GM23248 (cell line): ENCODE results near the gene CEMIP. TPM values are rescaled to one million over a fixed set of nuclear protein-coding genes. Genes with fewer than 3 reads are reported as not detected.
A peak's percentile ranks its signal among the peaks of the same experiment; 100 is the strongest.

Source experiments
- DNase-seq: peaks from one replicate; pipeline ENCODE4 v3.0.0-alpha.2; 2015
- H2AFZ ChIP-seq: fragments of 200-600 bp; sonication (generic); 2 replicates; pipeline ENCODE4 v1.6.1; 2016; ENCODE audit warnings: antibody characterized with exemption
- H3F3A ChIP-seq: fragments of 200-600 bp; sonication (generic); 2 replicates; pipeline ENCODE4 v1.6.1; 2016; ENCODE audit warnings: mild to moderate bottlenecking, antibody characterized with exemption, mixed run types; ENCODE audit not compliant: insufficient read depth
- H3K27ac ChIP-seq: fragments of 200-600 bp; sonication (generic); 2 replicates; pipeline ENCODE4 v1.5.1; 2016; ENCODE audit warnings: mild to moderate bottlenecking
- H3K27me3 ChIP-seq: fragments of 200-600 bp; sonication (generic); replicated peaks from 2 replicates; pipeline ENCODE4 v1.6.1; 2016; ENCODE audit warnings: mild to moderate bottlenecking; ENCODE audit not compliant: insufficient read depth
- H3K36me3 ChIP-seq: fragments of 200-600 bp; sonication (generic); 2 replicates; pipeline ENCODE4 v1.6.1; 2016; ENCODE audit warnings: low read depth, mild to moderate bottlenecking
- H3K4me1 ChIP-seq: fragments of 200-600 bp; sonication (generic); 2 replicates; pipeline ENCODE4 v1.6.1; 2016; ENCODE audit warnings: mild to moderate bottlenecking; ENCODE audit not compliant: insufficient read depth
- H3K4me2 ChIP-seq: fragments of 200-600 bp; sonication (generic); one replicate; pipeline ENCODE4 v1.6.1; 2016; ENCODE audit warnings: mild to moderate bottlenecking; ENCODE audit not compliant: unreplicated experiment
- H3K4me3 ChIP-seq: fragments of 200-600 bp; sonication (generic); 2 replicates; pipeline ENCODE4 v1.5.1; 2016; ENCODE audit warnings: mild to moderate bottlenecking
- H3K79me2 ChIP-seq: fragments of 200-600 bp; sonication (generic); 2 replicates; pipeline ENCODE4 v1.6.1; 2016; ENCODE audit warnings: mild to moderate bottlenecking; ENCODE audit not compliant: insufficient read depth
- H3K9ac ChIP-seq: fragments of 200-600 bp; sonication (generic); 2 replicates; pipeline ENCODE4 v1.6.1; 2016; ENCODE audit warnings: mild to moderate bottlenecking
- H3K9me2 ChIP-seq: fragments of 200-600 bp; sonication (generic); 2 replicates; pipeline ENCODE4 v1.6.1; 2016; ENCODE audit warnings: mixed run types, mild to moderate bottlenecking, moderate library complexity; ENCODE audit not compliant: insufficient read depth
- H3K9me3 ChIP-seq: fragments of 200-600 bp; sonication (generic); one replicate; pipeline ENCODE4 v1.6.1; 2017; ENCODE audit warnings: low read depth
- H4K20me1 ChIP-seq: fragments of 200-600 bp; sonication (generic); 2 replicates; pipeline ENCODE4 v1.6.0; 2016; ENCODE audit not compliant: insufficient read depth
- EZH2 ChIP-seq: fragments of 200-600 bp; sonication (generic); IDR thresholded peaks from 2 replicates; pipeline ENCODE4 v1.6.1; 2018; ENCODE audit warnings: antibody characterized with exemption, mild to moderate bottlenecking; ENCODE audit not compliant: insufficient read depth, poor library complexity, severe bottlenecking
- EZH2phosphoT487 ChIP-seq: fragments of 200-600 bp; sonication (generic); IDR thresholded peaks from 2 replicates; pipeline ENCODE4 v1.6.1; 2018; ENCODE audit warnings: antibody characterized with exemption, moderate library complexity, mild to moderate bottlenecking, low read depth; ENCODE audit not compliant: insufficient read depth
- WGBS, 2 experiments: methylation state at CpG; one replicate each; pipeline ENCODE4 v1.1.6; 2015 to 2017; ENCODE audit warnings: low lambda C conversion rate in 2 of 2, low coverage in 1 of 2; ENCODE audit errors: missing lambda C conversion rate in 2 of 2; 5-methylcytosine and 5-hydroxymethylcytosine counted together
- in situ Hi-C: fragments of 300-500 bp; cut with MboI; formaldehyde crosslinking; loops from 2 replicates; pipeline ENCODE4 v1.15.0; 2020
- polyA plus RNA-seq: library from polyadenylated mRNA; unstranded; fragments of >200 nt; fragmentation: Nextera tagmentation; extraction: Ambion mirVana; gene quantifications from 2 replicates; pipeline ENCODE4 v1.2.1, GENCODE V29; 2016
- total RNA-seq: library from RNA; depleted of rRNA; stranded (reverse); fragments of >200 nt; shearing (Covaris generic); gene quantifications from 2 replicates; pipeline ENCODE4 v1.2.3, GENCODE V29; 2014

CEMIP gene
- total and polyA plus RNA-seq, 2 experiments from 2014 or later: 134 to 213 TPM

DNA sequence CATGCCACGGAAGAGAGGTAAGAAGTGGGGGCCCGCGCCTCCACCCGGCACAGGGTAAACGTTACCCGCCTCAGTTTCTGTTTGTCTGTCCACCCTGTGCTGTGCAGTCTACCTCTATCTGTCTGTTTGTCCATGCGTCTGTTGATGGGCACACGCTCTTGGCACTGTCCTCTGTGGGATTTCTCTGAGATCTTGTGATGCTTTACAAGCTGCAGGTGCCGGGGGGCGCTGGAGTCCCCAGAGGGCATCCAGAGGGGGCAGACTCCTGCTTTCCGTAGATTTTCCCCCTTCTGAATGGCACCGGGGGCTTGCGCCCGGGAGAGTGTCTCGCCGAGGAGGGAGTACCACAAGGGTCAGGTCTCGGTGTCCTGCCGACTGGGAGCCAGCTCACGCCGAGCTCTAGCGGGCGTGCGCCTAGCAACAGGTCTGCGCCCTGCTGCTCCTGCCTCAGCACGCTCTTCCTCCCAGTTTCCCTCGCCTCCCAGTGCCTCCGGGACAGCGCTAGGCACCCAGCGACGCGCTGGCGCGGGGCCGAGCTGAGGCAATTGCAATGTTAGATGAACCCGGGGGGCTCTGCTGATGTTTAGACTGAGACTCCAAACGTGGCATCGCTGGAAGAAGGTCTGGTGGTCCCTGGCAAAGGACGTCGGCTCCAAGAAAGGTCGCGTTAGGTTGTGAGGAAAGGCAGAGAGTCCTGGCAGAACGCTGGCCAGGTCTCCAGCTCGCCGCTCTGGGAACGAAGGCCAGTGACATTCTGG is 667 bp downstream of the CEMIP start:
- no peak overlapping the region for H3K27ac ChIP-seq
- H3K4me2 ChIP-seq: peak overlapping the region; percentile 87
- 0 out of 2 replicates have a peak, but pooled peaks cover 15% of the 10 kb centered on the region for H4K20me1 ChIP-seq
- WGBS, 2 experiments: 2 to 3% methylated on average over 38 to 45 of the region's 45 CpGs
- DNase-seq: peak; percentile 83
- H3K9me3 ChIP-seq: no peaks in the 10 kb centered on the region
- peaks cover 70% of the 10 kb centered on the region for H3F3A ChIP-seq
- H3K79me2 ChIP-seq: peaks cover 22% of the 10 kb centered on the region; the same call in 1 of the 2 replicates
- H3K9ac ChIP-seq: peak overlapping the region; percentile 53
- peaks cover 33% of the 10 kb centered on the region for H3K4me1 ChIP-seq
- TF ChIP-seq EZH2phosphoT487: no peak
- H3K36me3 ChIP-seq: peaks cover 21% of the 10 kb centered on the region
- in situ Hi-C loops: loop anchor here (5.0 to 10.0 kb wide), 2 partner anchors 215 to 323 kb away; no protein-coding TSS in a partner anchor
- no peaks in the 10 kb centered on the region for H3K27me3 ChIP-seq
- H3K9me2 ChIP-seq: no peaks in the 10 kb centered on the region
- H2AFZ ChIP-seq: peak overlapping the region; percentile 54
- peak overlapping the region; percentile 76 for H3K4me3 ChIP-seq

DNA sequence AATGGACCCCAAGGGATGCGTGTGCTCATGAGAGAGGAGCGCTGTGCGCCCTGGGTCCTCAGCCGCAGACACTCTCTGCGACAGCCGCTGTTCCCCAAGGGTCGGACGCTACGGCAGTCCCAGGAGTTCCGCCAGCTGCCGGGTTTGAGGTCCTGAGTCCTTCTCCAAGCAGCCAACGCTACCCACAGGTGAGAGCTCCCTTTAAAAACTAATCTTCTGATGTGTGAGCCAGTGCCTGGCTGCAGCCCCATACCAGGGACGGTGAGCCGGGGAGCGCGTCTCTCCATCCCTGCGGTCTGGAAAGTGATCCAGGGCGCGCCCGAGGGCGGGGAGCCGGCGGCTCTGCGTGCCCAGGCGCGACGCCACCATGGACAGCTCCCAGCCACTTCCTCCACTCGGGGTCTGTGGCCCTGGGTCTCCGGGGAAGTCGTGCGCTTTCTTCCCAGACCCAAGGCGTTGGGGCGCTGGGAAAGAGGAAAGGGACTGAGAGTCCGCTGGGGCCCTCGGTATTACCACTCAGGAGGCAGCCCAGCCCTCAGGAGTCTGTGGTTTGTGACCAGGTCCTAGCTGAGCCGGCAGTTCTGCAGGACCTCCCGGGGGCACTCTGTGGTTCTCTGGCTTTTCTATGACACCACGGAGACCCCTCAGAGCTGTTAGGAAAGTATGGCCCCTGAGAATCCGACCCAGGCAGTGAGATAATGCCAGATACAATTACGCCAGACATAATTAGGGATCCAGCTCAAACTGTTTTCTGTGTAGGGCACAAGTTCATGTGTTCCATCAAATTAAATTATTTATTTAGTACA is 1.4 kb downstream of the CEMIP start:
- peaks cover 33% of the 10 kb centered on the region for H3K4me1 ChIP-seq
- H3K9me3 ChIP-seq: no peaks in the 10 kb centered on the region
- peak overlapping the region; percentile 76 for H3K4me3 ChIP-seq
- H3K79me2 ChIP-seq: peaks cover 22% of the 10 kb centered on the region; the same call in 1 of the 2 replicates
- no peak overlapping the region for H3K27ac ChIP-seq
- in situ Hi-C loops: loop anchor here (5.0 kb wide), 1 partner anchor 323 kb away; no protein-coding TSS in a partner anchor
- H4K20me1 ChIP-seq: 0 out of 2 replicates have a peak, but pooled peaks cover 15% of the 10 kb centered on the region
- peak overlapping the region; percentile 54 for H2AFZ ChIP-seq
- no peaks in the 10 kb centered on the region for H3K27me3 ChIP-seq
- peak overlapping the region; percentile 53 for H3K9ac ChIP-seq
- peaks cover 76% of the 10 kb centered on the region for H3F3A ChIP-seq
- DNase-seq: peak; percentile 85
- H3K4me2 ChIP-seq: peak overlapping the region; percentile 87
- H3K9me2 ChIP-seq: no peaks in the 10 kb centered on the region
- no peak for TF ChIP-seq EZH2phosphoT487
- TF ChIP-seq EZH2: no peak
- H3K36me3 ChIP-seq: peaks cover 21% of the 10 kb centered on the region
- WGBS, 2 experiments: 5 to 10% methylated on average over 30 to 35 of the region's 40 CpGs

DNA sequence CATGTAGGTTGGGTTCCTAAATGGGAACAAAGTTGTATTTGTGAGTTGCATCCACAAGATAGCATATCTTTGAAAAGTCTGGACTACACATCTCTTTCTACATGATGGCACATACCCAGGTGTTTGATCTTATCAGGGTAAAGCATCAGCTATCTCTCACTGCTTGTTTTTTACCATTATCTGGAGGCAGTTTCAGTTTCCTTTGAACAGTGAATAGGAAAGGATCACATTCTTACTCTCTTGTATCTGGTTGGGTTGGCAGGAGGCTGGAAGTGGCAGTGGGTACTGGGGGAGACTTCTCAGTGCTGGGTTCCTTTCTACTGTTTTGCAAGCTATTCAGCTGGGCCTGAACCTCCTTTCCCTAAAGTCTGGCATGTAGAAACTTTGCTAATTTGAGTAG is 4.1 kb downstream of the CEMIP start:
- H3K79me2 ChIP-seq: peaks cover 22% of the 10 kb centered on the region; the same call in 1 of the 2 replicates
- H3K4me3 ChIP-seq: peak overlapping the region; percentile 76; the same call in 1 of the 2 replicates
- no peak overlapping the region for H3K9ac ChIP-seq
- H3K36me3 ChIP-seq: peaks cover 21% of the 10 kb centered on the region
- H3K4me1 ChIP-seq: peaks cover 14% of the 10 kb centered on the region
- no peak for DNase-seq
- 0 out of 2 replicates have a peak, but pooled peaks cover 15% of the 10 kb centered on the region for H4K20me1 ChIP-seq
- H3K9me2 ChIP-seq: no peaks in the 10 kb centered on the region
- peaks cover 75% of the 10 kb centered on the region for H3F3A ChIP-seq
- no peak overlapping the region for H3K27ac ChIP-seq
- no peaks in the 10 kb centered on the region for H3K9me3 ChIP-seq
- H3K27me3 ChIP-seq: no peaks in the 10 kb centered on the region
- peak overlapping the region; percentile 20 for H3K4me2 ChIP-seq
- H2AFZ ChIP-seq: no peak overlapping the region
- in situ Hi-C loops: loop anchor here (5.0 kb wide), 1 partner anchor 326 kb away; no protein-coding TSS in a partner anchor
- TF ChIP-seq EZH2phosphoT487: no peak
- TF ChIP-seq EZH2: no peak

DNA sequence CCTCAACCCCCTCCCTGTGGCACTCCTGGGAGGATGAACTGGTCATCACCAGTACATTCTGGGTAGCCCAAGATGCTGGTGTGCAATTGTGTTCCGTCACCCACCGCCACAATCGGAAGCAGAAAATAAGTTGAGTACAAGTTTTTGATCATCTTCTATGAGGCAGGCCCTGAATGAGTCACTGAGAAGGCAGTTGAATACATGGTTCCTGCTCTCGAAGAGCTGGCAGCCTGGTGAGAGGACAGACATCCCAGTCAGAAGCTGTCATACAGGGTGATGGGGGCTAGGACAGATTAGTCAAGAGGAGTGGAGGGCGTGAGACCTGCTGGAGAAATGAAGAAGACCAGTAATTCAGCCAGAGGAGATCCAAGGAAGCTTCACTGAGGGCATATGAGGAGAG is 6.2 kb downstream of the CEMIP start:
- H3K9ac ChIP-seq: no peak overlapping the region
- 0 out of 2 replicates have a peak, but pooled peaks cover 15% of the 10 kb centered on the region for H4K20me1 ChIP-seq
- peaks cover 24% of the 10 kb centered on the region for H3K36me3 ChIP-seq
- no peak overlapping the region for H3K27ac ChIP-seq
- peaks cover 20% of the 10 kb centered on the region; the same call in 1 of the 2 replicates for H3K79me2 ChIP-seq
- no peaks in the 10 kb centered on the region for H3K9me3 ChIP-seq
- H3K9me2 ChIP-seq: no peaks in the 10 kb centered on the region
- H3K4me2 ChIP-seq: no peak overlapping the region
- no peak for TF ChIP-seq EZH2phosphoT487
- TF ChIP-seq EZH2: no peak
- 68 to 73% methylated on average over 5 of the region's 5 CpGs for WGBS, 2 experiments
- H3K4me3 ChIP-seq: no peak overlapping the region
- H3K4me1 ChIP-seq: peaks cover 27% of the 10 kb centered on the region
- H3F3A ChIP-seq: peaks cover 90% of the 10 kb centered on the region
- in situ Hi-C loops: no loop called here
- H2AFZ ChIP-seq: no peak overlapping the region
- DNase-seq: peak; percentile 73
- H3K27me3 ChIP-seq: no peaks in the 10 kb centered on the region
